ENCODE data around the gene TMEM43.

- TF ChIP-seq CTCF (optimal IDR thresholded peaks at IDR 0.05 in 1 of 3, IDR thresholded peaks at IDR 0.05 in 1 of 3, conservative IDR thresholded peaks at IDR 0.05 in 1 of 3; ENCODE audit: extremely low read depth in 1 of 3, insufficient read depth in 2 of 3, low read length in 3 of 3) (no peak), EZH2 (IDR thresholded peaks at IDR 0.05; ENCODE audit: low read length) (no peak)
Observed at GRCh38 chr3:14150078-14150477, 25.2 kb downstream of the TMEM43 start.

Data from keratinocyte (primary cell).